Amniotic epithelial cell (primary cell): ENCODE results near the gene LPO.

ENCODE experiments used
- DNase-seq: peaks from one replicate; pipeline ENCODE4 v3.0.0-alpha.2; 2010; ENCODE audit warnings: low read depth

LPO gene

DNA sequence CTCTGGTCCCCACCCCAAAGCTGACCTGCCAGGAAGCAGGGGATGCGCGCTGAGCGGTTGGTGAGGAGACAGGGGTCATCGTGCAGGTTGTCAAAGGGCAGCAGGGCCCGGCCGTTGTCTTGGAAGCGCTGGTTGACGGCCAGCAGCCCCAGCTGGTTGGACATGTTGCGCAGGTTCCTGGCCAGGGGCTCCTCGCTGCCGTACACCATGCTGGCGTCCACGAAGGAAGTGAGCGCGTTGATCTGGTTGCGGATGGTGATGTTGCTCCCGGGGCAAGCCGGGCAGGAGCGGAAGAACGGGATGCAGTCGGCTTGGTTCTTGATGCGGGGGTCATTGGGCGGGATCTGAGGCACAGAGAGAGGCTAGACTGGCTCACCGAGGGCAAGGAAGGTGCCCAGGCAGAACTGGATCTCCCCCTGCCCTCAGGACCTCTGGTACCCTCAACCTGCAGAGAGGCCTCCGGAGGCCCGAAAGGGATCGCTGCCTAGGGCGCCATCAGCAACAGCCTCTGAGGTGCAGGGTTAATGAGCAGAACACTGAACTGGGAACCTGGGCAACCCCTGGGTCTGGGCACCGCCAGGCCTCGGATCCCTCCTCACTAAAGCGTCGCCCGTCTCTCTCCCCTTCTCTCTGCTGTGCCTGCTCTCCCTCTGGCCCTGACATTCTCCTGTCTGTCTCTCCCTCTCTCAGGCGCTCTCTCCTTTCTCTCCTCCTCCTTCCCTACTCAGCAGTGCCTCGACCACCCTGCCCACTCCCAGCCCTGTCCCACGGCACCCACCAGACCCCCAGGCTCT is 39.6 kb downstream of the LPO start:
- DNase-seq = no peak

DNA sequence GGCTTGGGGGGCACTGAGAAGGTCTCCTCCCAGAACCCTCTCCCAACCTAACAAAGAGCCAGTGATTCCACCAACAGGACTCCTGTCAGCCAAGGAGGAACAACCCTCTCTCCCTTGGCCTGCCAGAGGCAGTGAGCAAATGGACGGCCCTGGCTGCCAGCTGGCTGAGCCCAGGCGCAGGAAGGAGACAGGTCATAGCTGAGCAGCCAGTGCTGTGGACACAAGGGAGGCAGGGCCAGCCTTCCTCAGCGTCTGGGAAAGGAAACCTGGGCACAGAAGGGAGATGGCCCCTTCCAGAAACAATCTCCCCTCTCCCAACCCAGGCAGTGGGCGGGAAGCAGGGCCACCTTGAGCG is 40.3 kb downstream of the LPO start:
- no peak for DNase-seq

DNA sequence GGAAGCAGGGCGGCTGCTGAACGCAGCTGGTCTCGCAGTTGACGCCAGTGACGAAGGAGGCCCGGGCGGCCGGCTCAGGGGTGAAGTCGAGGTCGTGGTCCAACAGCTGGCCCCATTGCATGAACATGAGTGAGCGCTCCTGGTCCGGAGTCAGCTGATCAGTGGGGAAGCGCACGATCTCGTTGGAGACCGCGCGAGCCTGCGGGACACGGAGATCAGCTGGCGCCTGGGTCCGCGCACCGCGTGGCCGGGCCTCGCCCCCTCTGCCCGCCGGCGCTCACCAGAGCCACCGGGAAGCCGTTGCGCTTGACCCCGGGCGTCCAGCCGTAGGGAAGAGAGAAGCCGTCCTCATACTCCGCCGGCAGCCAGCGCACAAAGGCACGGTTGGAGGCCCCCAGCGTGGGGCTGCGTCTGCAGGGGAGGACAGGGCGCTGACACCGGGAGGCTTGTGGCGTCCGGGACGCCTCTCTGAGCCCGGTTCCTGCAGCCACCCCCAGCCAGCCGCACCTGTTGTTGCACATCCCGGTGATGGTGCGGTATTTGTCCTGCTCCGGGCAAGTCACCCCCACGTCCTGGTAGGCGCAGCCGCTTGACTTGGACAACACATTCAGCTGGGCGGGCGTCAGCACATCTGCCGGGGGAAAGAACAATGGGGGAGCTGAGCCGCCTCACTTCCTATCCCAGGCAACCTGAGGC is 40.8 kb downstream of the LPO start:
- peak; percentile 22 for DNase-seq

DNA sequence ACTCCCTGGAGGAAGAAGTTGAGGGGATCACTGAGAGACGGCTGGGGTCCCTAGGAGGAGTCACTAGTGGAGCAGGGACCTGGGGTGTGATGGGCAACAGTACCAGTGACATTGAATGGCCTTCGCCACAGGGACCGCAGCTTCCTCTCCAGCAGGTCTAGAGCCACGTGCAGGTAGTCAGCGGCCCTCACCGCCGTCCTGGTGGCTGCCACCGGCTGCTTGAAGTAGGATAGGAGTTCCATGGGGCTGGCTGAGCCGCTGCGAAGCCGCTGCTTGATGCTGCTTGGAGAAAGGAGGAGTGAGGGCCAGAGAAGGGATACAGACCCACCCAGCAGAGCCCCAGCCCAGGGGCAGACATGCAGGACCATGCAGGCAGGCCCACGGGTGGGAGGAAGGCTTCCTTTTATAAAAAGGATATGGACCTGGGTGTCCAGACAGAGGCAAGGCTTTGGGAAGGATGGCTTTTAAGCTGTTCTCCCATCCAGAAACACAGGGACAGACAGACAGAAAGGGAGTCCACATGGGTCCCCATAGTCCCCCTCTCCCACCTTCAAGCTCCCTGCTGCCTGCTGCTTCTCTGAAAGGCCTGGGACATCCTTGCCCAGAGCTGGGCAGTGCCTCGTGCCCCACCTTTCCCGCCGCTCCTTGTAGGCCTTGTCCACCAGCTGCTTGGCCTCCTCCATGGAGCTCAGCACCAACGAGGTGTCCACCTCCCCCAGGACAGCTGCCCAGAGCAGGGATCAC is 41.5 kb downstream of the LPO start:
- DNase-seq = no peak

DNA sequence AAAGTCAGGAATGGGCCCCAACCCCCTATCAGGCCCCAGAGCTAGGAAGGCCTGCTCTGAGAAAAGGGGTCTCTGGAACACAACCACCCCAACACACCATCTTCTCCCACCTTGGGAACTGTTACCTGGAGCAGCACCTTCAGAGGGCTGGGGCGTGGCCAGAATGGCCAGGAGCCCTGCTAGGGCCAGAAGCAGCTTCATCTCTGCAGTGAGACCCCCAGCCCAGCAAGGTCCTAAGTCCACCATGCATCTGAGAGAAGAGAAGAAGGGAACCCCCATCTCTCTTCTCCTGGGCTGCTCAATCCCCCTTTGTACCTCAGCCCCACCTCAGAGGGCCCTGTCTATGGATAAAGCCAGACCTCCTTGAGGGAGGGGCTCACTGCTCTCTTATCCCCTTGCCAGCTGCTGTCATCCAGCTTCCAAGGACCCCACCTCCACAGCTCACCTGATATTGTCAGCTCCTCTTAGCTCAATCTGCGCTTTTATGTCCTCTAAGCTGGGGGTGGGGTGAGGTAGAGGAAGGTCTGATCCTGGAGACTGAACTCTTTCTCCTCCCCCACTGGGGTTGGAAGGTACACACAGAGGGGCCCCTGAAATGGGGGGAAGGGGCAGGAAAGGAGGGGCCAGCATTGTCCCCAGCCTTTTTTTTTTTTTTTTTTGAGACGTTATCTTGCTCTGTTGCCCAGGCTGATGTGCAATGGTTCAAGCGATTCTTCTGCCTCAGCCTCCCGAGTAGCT is 42.3 kb downstream of the LPO start, which contains the start of gene MPO:
TSS of gene MPO (minus strand) at position 456 of the 738 bp plus-strand sequence. CDS start at position 279, 177 bp downstream.
- DNase-seq = no peak

DNA sequence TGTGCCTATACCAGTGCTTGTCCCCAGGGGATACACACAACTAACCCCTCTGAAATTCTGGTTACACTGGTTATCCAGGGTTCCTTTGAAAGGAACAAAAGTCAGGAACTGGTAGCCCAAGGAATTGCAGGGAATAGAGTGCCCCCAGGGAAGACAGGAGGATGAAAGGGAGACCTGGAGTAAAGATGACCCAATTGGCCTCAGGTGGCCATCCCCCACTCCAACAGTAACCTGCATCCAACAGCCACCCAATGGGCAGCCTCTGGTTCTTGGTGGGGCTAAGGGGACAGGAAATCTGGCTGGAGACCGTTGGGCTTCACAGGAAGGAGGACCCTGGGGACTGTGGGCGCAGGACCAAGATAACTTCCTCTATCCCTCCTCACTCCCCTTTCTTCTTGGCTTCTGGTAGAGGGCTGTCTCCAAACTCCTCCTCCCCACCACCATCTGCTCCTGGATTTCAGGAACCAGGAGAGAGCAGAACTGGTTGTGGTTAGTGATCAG is 43.2 kb downstream of the LPO start:
- no peak for DNase-seq

DNA sequence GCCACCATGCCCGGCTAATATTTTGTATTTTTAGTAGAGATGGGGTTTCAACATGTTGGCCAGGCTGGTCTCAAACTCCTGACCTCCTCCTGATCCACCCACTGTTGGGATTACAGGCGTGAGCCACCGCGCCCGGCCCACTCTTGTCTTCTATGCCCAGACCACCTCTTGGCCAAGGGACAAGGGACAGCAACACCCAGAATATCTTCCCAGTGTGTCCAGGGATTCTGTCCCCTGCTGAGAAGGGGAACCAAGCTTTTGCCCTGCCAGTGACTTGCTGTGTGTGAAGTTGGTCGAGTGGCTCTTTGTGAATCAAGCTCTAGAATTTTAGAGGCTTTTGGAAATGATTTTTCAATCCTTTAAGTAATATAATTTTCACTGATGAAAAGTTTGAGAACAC is 44.1 kb downstream of the LPO start:
- DNase-seq = no peak

DNA sequence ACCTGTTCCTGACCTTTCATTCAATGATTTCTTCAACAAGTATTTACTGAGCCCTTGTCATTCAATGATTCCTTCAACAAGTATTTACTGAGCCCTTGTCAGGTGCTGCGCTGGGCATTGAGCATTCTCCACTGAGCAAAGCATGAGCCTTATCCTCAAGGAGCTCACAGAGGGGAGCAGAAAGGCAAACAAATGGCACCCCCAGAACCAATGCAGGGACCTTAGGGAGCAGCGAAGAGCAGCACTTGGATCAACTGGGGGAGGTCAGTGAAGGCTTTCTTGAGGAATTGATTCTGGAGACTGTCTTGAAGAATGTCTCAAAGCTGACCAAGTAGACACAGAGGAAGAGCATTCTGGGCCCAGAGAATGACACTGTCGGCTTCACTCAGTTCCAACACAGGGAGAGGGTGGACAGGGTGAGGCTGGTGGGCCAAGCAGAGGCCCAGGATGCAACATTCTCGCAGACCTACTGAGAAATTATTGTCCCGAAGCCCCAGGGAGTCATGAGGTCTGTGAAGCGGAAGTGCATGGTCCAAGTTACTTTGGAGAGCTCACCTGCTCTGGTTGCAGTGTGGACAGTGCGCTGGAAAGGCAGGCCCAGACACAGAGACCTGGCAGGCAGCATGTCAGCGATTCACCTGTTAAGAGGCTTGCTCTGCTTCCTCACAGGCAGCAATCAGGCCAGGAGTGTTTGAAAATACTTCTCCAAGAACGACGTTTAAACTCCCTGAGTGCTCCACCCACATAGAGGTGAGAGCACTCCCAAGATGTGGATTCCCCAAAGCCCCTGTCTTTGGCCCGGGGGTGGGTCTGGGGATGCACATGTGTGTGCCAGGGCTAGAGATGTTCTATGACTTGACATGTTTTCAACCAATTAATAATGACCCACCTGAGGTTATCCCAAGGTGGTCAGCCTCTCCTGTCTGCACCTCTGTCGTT is 45.6 kb downstream of the LPO start:
- no peak for DNase-seq

DNA sequence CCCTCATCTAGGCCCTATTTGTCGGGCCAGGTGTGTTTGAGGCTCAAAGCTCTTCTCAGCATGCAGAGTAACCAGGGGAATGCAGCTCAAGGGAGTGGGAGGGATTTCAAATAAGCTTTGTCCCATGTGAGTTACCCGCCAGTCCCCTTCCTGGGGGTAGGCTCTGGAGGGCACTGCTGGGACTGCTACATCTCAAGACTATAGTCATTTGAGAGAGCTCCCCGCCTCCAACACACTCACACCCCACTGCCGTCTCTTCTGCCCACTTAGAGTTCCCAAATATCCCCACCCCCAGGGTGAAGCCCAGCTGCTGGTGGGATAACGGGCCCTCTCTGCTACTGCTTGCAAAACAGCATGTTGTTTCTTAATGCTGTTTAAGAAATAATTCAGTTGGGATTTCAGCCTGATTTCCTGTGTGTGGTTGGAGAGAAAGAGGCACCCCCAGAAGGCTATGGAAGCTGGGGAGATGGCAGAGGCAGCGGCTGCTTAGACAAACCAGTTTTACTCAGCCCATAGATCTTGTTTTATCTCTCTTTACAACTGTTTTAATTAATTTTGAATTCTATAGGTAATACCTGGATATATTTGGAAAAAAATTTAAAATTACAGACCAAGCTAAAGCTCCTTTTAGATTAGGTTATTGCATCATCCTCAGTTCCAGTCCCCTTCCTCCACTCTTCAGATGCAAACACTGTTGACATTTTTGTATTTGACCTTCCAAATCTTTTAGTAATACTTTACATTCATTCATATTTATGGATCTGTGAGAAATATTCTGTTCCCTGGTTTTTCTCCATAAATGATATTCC is 46.4 kb downstream of the LPO start:
- no peak for DNase-seq

DNA sequence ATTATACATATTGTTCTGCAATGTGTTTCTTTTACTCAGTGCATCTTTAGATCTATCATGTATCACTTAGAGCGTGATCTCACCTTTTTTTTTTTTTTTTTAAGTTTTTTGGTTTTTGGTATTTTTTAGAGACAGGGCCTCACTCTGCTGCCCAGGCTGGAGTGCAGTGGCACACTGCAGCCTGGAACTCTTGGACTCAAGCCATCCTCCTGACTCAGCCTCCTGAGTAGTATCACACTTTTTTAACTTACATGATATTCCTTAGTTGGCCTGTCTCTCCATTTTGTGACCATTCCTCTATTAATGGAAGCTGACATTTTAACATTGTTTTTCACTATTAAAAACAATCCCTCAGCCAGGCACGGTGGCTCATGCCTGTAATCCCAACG is 47.0 kb downstream of the LPO start:
- peak; percentile 1 for DNase-seq

DNA sequence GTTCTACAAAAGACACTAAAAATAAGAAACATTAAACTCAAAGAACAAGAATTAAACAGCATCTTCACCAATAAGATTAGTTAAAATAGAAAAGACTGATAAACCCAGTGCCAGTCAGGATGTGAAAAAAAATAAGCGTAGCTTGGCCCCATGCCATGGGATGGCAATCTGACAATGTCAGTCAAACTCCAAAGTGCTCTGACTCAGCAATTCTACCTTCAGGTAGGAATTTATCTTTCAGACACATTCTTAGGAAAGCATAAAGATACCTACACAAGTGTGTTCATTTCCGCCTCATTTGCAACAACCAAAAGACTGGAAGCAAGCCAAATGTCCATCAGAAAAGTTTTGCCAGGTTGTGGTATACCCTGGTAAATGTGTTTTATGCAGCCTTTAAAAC is 51.5 kb downstream of the LPO start:
- no peak for DNase-seq

DNA sequence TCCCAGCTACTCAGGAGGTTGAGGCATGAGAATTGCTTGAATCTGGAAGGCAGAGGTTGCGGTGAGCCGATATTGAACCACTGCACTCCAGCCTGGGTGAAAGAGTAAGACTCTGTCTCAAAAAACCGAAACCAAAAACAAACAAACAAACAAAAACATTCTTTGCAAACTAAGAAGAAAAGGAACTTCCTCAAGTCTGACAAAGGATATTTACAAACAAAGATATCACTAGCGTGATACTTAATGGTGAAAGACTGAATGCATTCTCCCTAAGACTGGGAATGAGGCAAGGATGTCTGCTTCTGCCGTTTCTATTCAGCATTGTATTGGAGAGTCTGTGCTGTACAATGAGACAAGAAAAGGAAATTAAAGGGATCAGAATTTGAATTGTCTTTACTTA is 52.9 kb downstream of the LPO start:
- no peak for DNase-seq

DNA sequence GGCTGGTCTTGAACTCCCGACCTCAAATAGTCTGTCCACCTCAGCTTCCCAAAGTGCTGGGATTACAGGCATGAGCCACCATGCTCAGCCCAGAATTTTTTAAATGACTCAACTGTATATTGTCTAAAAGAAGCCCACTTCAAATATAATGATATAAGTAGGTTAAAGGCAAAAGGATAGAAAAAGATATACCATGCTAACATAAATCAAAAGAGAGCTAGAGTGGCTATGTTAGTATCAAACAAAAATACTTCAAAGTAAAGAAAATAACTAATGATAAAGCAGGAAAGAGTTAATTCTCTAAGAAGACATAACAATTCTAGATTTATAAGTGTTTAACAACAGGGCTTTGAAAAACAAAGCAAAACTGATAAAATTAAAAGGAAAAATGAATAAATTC is 55.6 kb downstream of the LPO start:
- DNase-seq = no peak

DNA sequence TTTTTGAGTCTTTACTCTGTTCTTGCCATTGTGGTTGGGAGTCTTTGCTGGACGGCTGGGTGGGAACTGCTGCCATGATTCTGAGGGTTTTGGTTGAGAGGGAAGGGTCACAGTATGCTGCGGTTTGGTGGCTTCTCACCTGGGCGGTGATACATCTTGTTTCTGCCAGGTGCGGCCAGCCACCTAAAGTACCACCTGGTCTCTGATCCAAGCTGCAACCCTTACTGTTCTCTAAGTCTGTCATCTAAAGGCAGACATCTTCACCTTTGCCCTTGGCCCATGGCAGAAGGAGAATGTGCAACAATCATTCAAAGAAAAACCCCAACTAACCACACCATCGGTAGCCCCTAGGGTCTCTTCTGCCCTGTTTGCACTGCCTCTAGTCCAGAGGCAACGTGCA is 62.0 kb downstream of the LPO start:
- no peak for DNase-seq

DNA sequence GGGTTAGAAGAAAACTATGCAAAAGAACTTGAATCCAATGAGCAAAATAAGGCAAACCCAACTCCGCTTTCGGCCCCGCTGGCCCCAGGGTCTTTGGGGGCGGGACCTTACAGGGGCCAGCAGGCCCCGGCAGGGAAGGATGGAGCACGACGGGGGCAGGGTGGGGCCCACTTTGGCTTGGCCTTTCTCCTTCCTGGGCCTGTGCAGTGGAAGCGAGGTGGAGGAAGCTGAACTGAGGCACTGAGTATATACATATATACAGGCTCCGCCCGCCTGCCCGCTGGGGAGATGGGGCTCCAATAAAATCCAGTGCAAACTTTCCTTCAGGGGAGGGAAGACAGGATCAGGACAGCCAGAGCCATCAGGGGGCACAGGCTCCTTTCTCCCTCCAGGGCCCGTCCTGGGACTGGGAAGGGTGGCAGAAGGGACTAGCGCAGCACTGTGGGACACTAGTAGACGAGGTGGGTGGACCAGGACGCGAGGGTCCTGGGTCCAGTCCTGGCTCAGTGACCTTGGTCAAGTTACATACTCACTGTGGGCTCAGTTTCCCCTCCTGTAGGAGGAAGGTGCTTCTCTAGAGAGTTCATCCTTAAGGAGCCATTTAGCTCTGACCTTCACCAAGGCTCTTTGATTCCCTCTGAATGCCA is 63.2 kb downstream of the LPO start:
- DNase-seq = no peak

DNA sequence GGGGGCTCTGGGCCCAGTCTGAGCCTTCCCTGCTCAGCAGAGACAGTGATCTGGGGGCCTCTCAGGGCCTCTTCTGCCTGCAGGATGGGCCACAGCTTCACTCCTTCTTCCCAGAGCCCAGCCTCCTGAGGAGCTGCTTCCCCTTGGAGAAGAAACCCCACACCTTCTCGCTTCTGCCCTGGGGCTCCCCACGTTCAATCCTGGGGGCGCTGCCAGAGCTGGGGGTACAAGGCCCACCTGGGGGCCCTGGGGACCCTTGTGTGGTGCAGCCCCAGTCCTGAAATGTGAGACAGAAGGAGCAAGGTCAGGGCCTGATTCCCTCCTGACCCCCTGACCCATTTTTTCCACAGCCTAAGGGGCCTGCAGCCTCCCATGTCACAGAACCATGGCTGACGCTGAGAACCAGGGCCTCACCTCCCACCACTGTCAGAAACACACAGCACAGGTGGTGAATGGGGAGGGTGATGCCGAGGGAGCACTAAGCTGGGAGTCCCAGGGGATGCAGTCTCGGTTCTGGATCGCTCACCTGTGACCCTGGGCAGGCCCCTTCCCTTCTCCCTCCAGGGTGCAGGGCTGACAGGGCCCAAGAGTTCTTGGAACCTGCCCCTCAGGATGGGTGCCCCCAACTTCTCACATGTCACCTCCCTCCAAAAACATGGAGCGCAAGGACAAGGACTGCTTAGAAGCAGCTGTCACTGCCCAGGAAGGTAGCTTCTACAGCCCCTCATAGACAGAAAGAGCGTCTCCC is 64.0 kb downstream of the LPO start:
- DNase-seq = no peak

DNA sequence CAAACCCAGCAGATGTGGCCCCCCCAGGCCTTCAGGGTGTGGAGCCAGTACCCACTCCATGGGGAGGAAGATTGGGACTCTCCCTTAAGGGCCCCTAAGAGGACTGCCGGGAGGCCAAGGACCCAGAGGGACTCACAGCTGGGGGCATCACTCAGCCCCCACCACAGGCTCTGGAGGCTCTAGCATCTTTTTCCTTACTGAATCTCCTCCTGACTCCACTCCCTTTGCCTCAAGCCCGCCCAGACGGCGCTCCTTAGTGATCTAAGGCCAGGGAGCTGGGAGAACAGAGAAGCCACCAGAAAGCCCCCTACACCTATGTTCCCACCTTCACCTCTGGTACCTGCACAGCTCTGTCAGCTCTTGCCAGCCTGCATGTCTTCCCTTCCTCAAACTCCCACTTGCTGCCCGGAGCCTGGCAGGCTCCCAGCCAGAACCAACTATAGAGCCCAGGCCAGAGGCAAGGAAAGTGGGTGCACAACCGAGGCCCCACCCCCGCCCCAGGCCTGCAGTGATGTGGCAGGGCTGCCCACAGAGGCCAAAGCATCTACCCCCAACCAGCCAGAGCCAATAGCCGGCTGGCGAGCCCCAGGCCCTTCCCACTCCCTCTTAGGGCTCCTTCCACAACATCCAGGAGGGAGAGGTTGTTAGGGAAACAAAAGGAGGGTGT is 64.7 kb downstream of the LPO start:
- no peak for DNase-seq
